GM23338 (cell line): Measurements from ENCODE around the gene LRR1. TPM values are rescaled to one million over a fixed set of nuclear protein-coding genes. Genes with fewer than 3 reads are reported as not detected.

Experiments
- ATAC-seq: fragments of 200-7000 bp; cut with Tn5 transposase; 3 replicates; pipeline ENCODE4 v1.9.1; 2020
- DNase-seq: peaks from one replicate; pipeline ENCODE4 v3.0.0-alpha.2; 2015; ENCODE audit warnings: low spot score
- H2AFZ ChIP-seq: fragments of 200-600 bp; sonication (generic); 2 replicates; pipeline ENCODE4 v1.8.0; 2016; ENCODE audit warnings: antibody characterized with exemption, mild to moderate bottlenecking, moderate library complexity
- H3F3A ChIP-seq: fragments of 200-600 bp; sonication (generic); replicated peaks from 2 replicates; pipeline ENCODE4 v1.8.0; 2017; ENCODE audit warnings: antibody characterized with exemption, mixed run types, low read depth
- H3K27ac ChIP-seq: fragments of 200-600 bp; sonication (generic); 2 replicates; pipeline ENCODE4 v1.6.1; 2016; ENCODE audit warnings: low read depth
- H3K27me3 ChIP-seq: fragments of 200-600 bp; sonication (generic); 2 replicates; pipeline ENCODE4 v1.8.0; 2016; ENCODE audit warnings: mild to moderate bottlenecking, mixed run types, moderate library complexity; ENCODE audit not compliant: insufficient read depth
- H3K36me3 ChIP-seq: fragments of 200-600 bp; sonication (generic); 2 replicates; pipeline ENCODE4 v1.8.0; 2016; ENCODE audit warnings: mild to moderate bottlenecking; ENCODE audit not compliant: insufficient read depth
- H3K4me1 ChIP-seq: fragments of 200-600 bp; sonication (generic); 2 replicates; pipeline ENCODE4 v1.8.0; 2016; ENCODE audit warnings: mild to moderate bottlenecking, moderate library complexity; ENCODE audit not compliant: insufficient read depth
- H3K4me2 ChIP-seq: fragments of 200-600 bp; sonication (generic); 2 replicates; pipeline ENCODE4 v1.7.1; 2017; ENCODE audit warnings: mixed run types
- H3K4me3 ChIP-seq: fragments of 200-600 bp; sonication (generic); 2 replicates; pipeline ENCODE4 v1.6.1; 2016; ENCODE audit warnings: mixed run types
- H3K79me2 ChIP-seq: fragments of 200-600 bp; sonication (generic); replicated peaks from 2 replicates; pipeline ENCODE4 v1.8.0; 2017; ENCODE audit warnings: mild to moderate bottlenecking; ENCODE audit not compliant: insufficient read depth
- H3K9me2 ChIP-seq: fragments of 200-600 bp; sonication (generic); 2 replicates; pipeline ENCODE4 v1.8.0; 2017; ENCODE audit not compliant: insufficient read depth
- H4K20me1 ChIP-seq: fragments of 200-600 bp; sonication (generic); replicated peaks from 2 replicates; pipeline ENCODE4 v1.8.0; 2017; ENCODE audit warnings: mild to moderate bottlenecking; ENCODE audit not compliant: insufficient read depth
- H3K27ac Mint-ChIP-seq: 2 replicates; pipeline ENCODE4 v1.8.0; 2020; ENCODE audit warnings: inconsistent platforms, mild to moderate bottlenecking, moderate library complexity, mixed read lengths
- H3K27me3 Mint-ChIP-seq: 3 replicates; pipeline ENCODE4 v1.8.0; 2022; ENCODE audit warnings: low read depth, mild to moderate bottlenecking, moderate library complexity, mixed read lengths, inconsistent platforms; ENCODE audit not compliant: insufficient read depth, poor library complexity
- H3K36me3 Mint-ChIP-seq: 3 replicates; pipeline ENCODE4 v1.8.0; 2021; ENCODE audit warnings: low read depth, mild to moderate bottlenecking, inconsistent platforms, moderate library complexity, mixed read lengths
- H3K4me1 Mint-ChIP-seq: 3 replicates; pipeline ENCODE4 v1.8.0; 2020; ENCODE audit warnings: mild to moderate bottlenecking, inconsistent platforms, mixed read lengths
- H3K4me3 Mint-ChIP-seq: 3 replicates; pipeline ENCODE4 v1.8.0; 2021; ENCODE audit warnings: moderate library complexity, mild to moderate bottlenecking, inconsistent platforms, mixed read lengths
- H3K9me3 Mint-ChIP-seq: 3 replicates; pipeline ENCODE4 v1.8.0; 2020; ENCODE audit warnings: moderate library complexity, mild to moderate bottlenecking, inconsistent platforms, mixed read lengths
- CREB1 ChIP-seq: fragments of 250-450 bp; sonication (Bioruptor Pico); IDR thresholded peaks from 2 replicates; pipeline ENCODE4 v1.5.0; 2020; ENCODE audit warnings: low read depth, mild to moderate bottlenecking, moderate library complexity
- CTCF ChIP-seq, 2 experiments: fragments of 200-600 bp in 1 of 2; sonication (generic) in 1 of 2; conservative IDR thresholded peaks; 2 replicates each; pipeline versions ENCODE4 v1.5.1 to v1.6.1; 2016 to 2017; ENCODE audit warnings: antibody characterized with exemption in 2 of 2, low read depth in 2 of 2, mild to moderate bottlenecking in 2 of 2, moderate library complexity in 1 of 2
- ETS1 ChIP-seq: IDR thresholded peaks from 2 replicates; pipeline ENCODE4 v1.6.1; 2016; ENCODE audit warnings: antibody characterized with exemption
- EZH2 ChIP-seq: fragments of 200-600 bp; sonication (generic); IDR thresholded peaks from one replicate; pipeline ENCODE4 v1.8.0; 2017; ENCODE audit warnings: antibody characterized with exemption, mild to moderate bottlenecking, low read depth; ENCODE audit not compliant: unreplicated experiment
- EZH2phosphoT487 ChIP-seq: fragments of 200-600 bp; sonication (generic); IDR thresholded peaks from one replicate; pipeline ENCODE4 v1.8.1; 2018; ENCODE audit warnings: antibody characterized with exemption; ENCODE audit not compliant: unreplicated experiment
- JUNB ChIP-seq: IDR thresholded peaks from one replicate; pipeline ENCODE4 v1.6.1; 2016; ENCODE audit warnings: antibody characterized with exemption; ENCODE audit not compliant: unreplicated experiment
- NANOG ChIP-seq: IDR thresholded peaks from 2 replicates; pipeline ENCODE4 v1.6.1; 2016; ENCODE audit warnings: antibody characterized with exemption, borderline replicate concordance
- POLR2AphosphoS5 ChIP-seq: IDR thresholded peaks from 2 replicates; pipeline ENCODE4 v1.6.1; 2016; ENCODE audit warnings: antibody characterized with exemption, low read depth
- REST ChIP-seq: IDR thresholded peaks from one replicate; pipeline ENCODE4 v1.6.1; 2018; ENCODE audit warnings: antibody characterized with exemption; ENCODE audit not compliant: unreplicated experiment
- STAT1 ChIP-seq: IDR thresholded peaks from one replicate; pipeline ENCODE4 v1.6.1; 2016; ENCODE audit warnings: antibody characterized with exemption; ENCODE audit not compliant: unreplicated experiment
- ZNF114 ChIP-seq: fragments of 250-450 bp; sonication (Bioruptor Pico); IDR thresholded peaks from 2 replicates; pipeline ENCODE4 v1.5.0; 2020; ENCODE audit warnings: mild to moderate bottlenecking, moderate library complexity
- ZNF331 ChIP-seq: fragments of 250-450 bp; sonication (Bioruptor Pico); IDR thresholded peaks from 2 replicates; pipeline ENCODE4 v1.5.0; 2020; ENCODE audit warnings: low read depth, mild to moderate bottlenecking, moderate library complexity
- polyA plus RNA-seq: library from polyadenylated mRNA; unstranded; fragments of >200 nt; fragmentation: Nextera tagmentation; extraction: Ambion mirVana; gene quantifications from 2 replicates; pipeline ENCODE4 v1.2.1, GENCODE V29; 2016
- total RNA-seq: library from RNA; depleted of rRNA; stranded (reverse); fragments of >200 nt; shearing (Covaris generic); gene quantifications from 2 replicates; pipeline ENCODE4 v1.2.3, GENCODE V29; 2014

The LRR1 gene
- total and polyA plus RNA-seq, 2 experiments from 2014 or later: 31.8 to 41.9 TPM

GRCh38 chr14:49612671-49613070 is 13.9 kb downstream of the LRR1 start (continued):
- TF ChIP-seq STAT1 (no peak), ETS1 (no peak), EZH2phosphoT487 (no peak), NANOG (no peak)

DNA sequence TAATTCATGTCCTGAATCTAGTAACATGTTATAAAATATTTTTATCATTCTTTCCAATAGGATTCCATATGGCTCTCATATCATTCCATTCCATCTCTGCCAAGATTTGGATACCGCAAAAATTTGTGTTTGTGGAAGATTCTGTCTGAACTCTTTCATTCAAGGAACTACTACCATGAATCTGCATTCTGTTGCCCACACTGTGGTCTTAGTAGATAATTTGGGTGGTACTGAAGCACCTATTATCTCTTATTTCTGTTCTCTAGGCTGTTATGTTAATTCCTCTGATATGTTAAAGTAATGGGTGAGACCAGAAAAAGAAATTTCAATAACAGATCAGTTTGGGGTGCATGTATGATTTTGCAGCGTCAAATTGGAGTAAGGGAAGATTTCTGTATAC is 15.5 kb downstream of the LRR1 start:
- Histone ChIP-seq H3K36me3 (peaks cover 19% of the 10 kb centered on the region), H3K79me2 (peaks cover 32% of the 10 kb centered on the region), H3K4me1 (no peaks in the 10 kb centered on the region; the same call in 1 of the 2 replicates), H3F3A (peaks cover 10% of the 10 kb centered on the region), H3K4me3 (no peak overlapping the region), H3K4me2 (no peak overlapping the region), H3K27ac (no peak overlapping the region), H3K27me3 (no peaks in the 10 kb centered on the region), H2AFZ (no peak overlapping the region), H3K9me2 (no peaks in the 10 kb centered on the region), H4K20me1 (peaks cover 34% of the 10 kb centered on the region)
- no peaks in the 10 kb centered on the region for H3K9me3 Mint-ChIP-seq
- DNase-seq (no peak), ATAC-seq (no peak)
- no peaks in the 10 kb centered on the region for H3K27me3 Mint-ChIP-seq
- peaks cover 48% of the 10 kb centered on the region for H3K36me3 Mint-ChIP-seq
- H3K4me1 Mint-ChIP-seq: peaks cover 3% of the 10 kb centered on the region; the same call in 2 of the 3 replicates
- H3K4me3 Mint-ChIP-seq: no peak overlapping the region
- H3K27ac Mint-ChIP-seq: no peak overlapping the region
- TF ChIP-seq POLR2AphosphoS5 (no peak), REST (no peak), EZH2phosphoT487 (no peak), JUNB (no peak), ZNF114 (CRISPR knock-in tag) (no peak), CREB1 (CRISPR knock-in tag) (no peak), CTCF (conservative IDR thresholded peaks at IDR 0.05; ENCODE audit: low read depth in 2 of 2) (no peak), STAT1 (no peak), EZH2 (no peak), ETS1 (no peak), NANOG (no peak), ZNF331 (CRISPR knock-in tag) (no peak)
